SK-N-SH treated with all-trans-retinoic acid at 6 μM for 48 hours (cell line): ENCODE data around the gene TOB2.
A peak's percentile ranks its signal among the peaks of the same experiment; 100 is the strongest.

Source experiments
- ATAC-seq: fragments of 200-7000 bp; cut with Tn5 transposase; 3 replicates; pipeline ENCODE4 v1.9.1; 2020; ENCODE audit warnings: mild to moderate bottlenecking, moderate library complexity
- ARNTL ChIP-seq: fragments of 450-650 bp; formaldehyde crosslinking; IDR thresholded peaks from 2 replicates; pipeline ENCODE4 v1.5.0; 2020; ENCODE audit warnings: low read depth, mild to moderate bottlenecking, moderate library complexity, borderline replicate concordance
- BACH2 ChIP-seq: fragments of 250-450 bp; sonication (Bioruptor Pico); IDR thresholded peaks from 2 replicates; pipeline ENCODE4 v1.9.0; 2021; ENCODE audit warnings: mild to moderate bottlenecking, borderline replicate concordance
- ESRRG ChIP-seq: fragments of 250-450 bp; sonication (Bioruptor Pico); IDR thresholded peaks from 2 replicates; pipeline ENCODE4 v1.6.1; 2021; ENCODE audit warnings: mild to moderate bottlenecking
- GLIS3 ChIP-seq: fragments of 250-450 bp; sonication (Bioruptor Pico); IDR thresholded peaks from 2 replicates; pipeline ENCODE4 v1.5.0; 2020; ENCODE audit warnings: mild to moderate bottlenecking, moderate library complexity
- OSR1 ChIP-seq: fragments of 250-450 bp; sonication (Bioruptor Pico); IDR thresholded peaks from 2 replicates; pipeline ENCODE4 v1.8.0; 2022; ENCODE audit warnings: moderate library complexity, mild to moderate bottlenecking, inconsistent platforms
- PPARA ChIP-seq: fragments of 250-450 bp; sonication (Bioruptor Pico); IDR thresholded peaks from 2 replicates; pipeline ENCODE4 v1.5.0; 2020; ENCODE audit warnings: mild to moderate bottlenecking, borderline replicate concordance
- SNAI2 ChIP-seq: fragments of 250-450 bp; sonication (Bioruptor Pico); IDR thresholded peaks from 2 replicates; pipeline ENCODE4 v1.5.0; 2020; ENCODE audit warnings: mild to moderate bottlenecking, moderate library complexity
- TOX ChIP-seq: fragments of 250-450 bp; sonication (Bioruptor Pico); IDR thresholded peaks from 2 replicates; pipeline ENCODE4 v1.8.0; 2021; ENCODE audit warnings: mild to moderate bottlenecking, moderate library complexity, borderline replicate concordance
- ZFP3 ChIP-seq: fragments of 250-450 bp; sonication (Bioruptor Pico); IDR thresholded peaks from 2 replicates; pipeline ENCODE4 v1.5.0; 2020; ENCODE audit warnings: mild to moderate bottlenecking, moderate library complexity
- ZFP30 ChIP-seq: fragments of 450-650 bp; formaldehyde crosslinking; IDR thresholded peaks from 2 replicates; pipeline ENCODE4 v1.5.0; 2022; ENCODE audit warnings: mild to moderate bottlenecking, moderate library complexity
- ZNF565 ChIP-seq: fragments of 450-650 bp; formaldehyde crosslinking; conservative IDR thresholded peaks from 2 replicates; pipeline ENCODE4 v1.5.0; 2020; ENCODE audit warnings: low read depth, mild to moderate bottlenecking, moderate library complexity
- ZNF70 ChIP-seq: fragments of 450-650 bp; formaldehyde crosslinking; IDR thresholded peaks from 2 replicates; pipeline ENCODE4 v1.5.0; 2020; ENCODE audit warnings: mild to moderate bottlenecking, moderate library complexity
- ZNF8 ChIP-seq: fragments of 450-650 bp; formaldehyde crosslinking; IDR thresholded peaks from 2 replicates; pipeline ENCODE4 v1.5.0; 2020; ENCODE audit warnings: mild to moderate bottlenecking, moderate library complexity
- TF ChIP-seq, protein P1 (sequence below): fragments of 250-450 bp; sonication (Bioruptor Pico); IDR thresholded peaks from 2 replicates; pipeline ENCODE4 v1.5.1; 2021; ENCODE audit warnings: mild to moderate bottlenecking, moderate library complexity
- TF ChIP-seq, protein P2 (sequence below): fragments of 250-450 bp; sonication (Bioruptor Pico); IDR thresholded peaks from 2 replicates; pipeline ENCODE4 v1.8.0; 2020; ENCODE audit warnings: mild to moderate bottlenecking, moderate library complexity, borderline replicate concordance
- TF ChIP-seq, protein P3 (sequence below): fragments of 250-450 bp; sonication (Bioruptor Pico); IDR thresholded peaks from 2 replicates; pipeline ENCODE4 v1.5.1; 2020; ENCODE audit warnings: low read depth, mild to moderate bottlenecking, moderate library complexity
- TF ChIP-seq, protein P4 (sequence below): fragments of 250-450 bp; sonication (Bioruptor Pico); IDR thresholded peaks from 2 replicates; pipeline ENCODE4 v1.5.0; 2020; ENCODE audit warnings: mild to moderate bottlenecking, moderate library complexity
- TF ChIP-seq, protein P5 (sequence below): fragments of 250-450 bp; sonication (Bioruptor Pico); IDR thresholded peaks from 2 replicates; pipeline ENCODE4 v1.8.0; 2021; ENCODE audit warnings: low read depth, mild to moderate bottlenecking, moderate library complexity, borderline replicate concordance

TOB2 gene

DNA sequence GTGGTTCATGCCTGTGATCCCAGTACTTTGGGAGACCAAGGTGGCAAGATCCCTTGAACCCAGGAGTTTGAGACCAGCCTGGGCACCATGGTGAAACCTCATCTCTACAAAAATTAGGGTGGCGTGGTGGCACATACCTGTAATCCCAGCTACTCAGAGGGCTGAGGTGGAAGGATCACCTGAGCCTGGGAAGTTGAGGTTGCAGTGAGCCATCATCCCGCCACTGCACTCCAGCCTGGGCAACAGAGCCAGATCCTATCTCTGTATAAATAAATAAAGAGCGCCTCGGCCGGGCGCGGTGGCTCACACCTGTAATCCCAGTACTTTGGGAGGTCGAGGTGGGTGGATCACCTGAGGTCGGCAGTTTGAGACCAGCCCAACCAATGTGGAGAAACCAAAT is 27.9 kb downstream of the TOB2 start (continued):
- TF ChIP-seq, protein P1, sequence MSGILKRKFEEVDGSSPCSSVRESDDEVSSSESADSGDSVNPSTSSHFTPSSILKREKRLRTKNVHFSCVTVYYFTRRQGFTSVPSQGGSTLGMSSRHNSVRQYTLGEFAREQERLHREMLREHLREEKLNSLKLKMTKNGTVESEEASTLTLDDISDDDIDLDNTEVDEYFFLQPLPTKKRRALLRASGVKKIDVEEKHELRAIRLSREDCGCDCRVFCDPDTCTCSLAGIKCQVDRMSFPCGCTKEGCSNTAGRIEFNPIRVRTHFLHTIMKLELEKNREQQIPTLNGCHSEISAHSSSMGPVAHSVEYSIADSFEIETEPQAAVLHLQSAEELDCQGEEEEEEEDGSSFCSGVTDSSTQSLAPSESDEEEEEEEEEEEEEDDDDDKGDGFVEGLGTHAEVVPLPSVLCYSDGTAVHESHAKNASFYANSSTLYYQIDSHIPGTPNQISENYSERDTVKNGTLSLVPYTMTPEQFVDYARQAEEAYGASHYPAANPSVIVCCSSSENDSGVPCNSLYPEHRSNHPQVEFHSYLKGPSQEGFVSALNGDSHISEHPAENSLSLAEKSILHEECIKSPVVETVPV (CRISPR knock-in tag): no peak
- TF ChIP-seq GLIS3 (CRISPR knock-in tag) (no peak), ZNF8 (CRISPR knock-in tag) (no peak), ZFP3 (CRISPR knock-in tag) (no peak)

DNA sequence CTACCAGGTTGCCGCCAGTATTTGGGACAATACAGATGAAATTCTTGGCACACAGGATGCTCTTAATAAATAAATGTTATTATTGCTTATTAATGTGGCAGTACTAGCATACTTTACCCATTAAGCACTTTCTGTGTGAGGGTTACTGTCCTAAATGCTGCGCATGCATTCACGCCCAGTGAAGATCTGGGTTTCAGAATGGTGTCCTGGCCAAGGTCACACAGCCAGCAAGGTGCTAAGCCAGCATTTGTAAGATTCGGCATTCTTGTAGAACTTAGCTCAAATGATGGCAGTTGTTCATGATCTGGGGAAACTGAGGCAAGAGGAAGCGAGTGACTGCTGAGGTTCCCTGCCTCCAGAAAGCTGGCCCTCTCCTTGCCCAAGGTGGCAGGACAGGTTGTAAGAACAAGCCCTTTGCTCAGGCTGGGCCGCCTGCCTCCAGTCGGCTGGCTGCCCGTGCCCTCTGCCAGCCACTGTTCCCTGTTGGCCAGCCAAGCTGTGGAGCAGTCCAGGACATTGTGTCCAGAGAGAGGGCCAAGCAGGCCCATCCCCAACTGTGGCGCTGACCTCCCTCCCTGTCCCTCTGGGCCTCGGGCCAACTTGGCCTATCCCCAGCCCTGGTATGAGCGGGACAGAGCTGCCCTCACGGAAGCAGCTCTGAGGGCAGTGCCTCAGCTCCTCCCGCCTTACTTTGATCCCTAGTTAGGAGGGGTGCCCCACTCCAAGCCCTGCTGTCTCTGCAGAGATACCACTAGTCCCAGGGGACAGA is 28.8 kb downstream of the TOB2 start:
- TF ChIP-seq ZNF565 (CRISPR knock-in tag): no peak
- TF ChIP-seq GLIS3 (CRISPR knock-in tag): no peak
- TF ChIP-seq, protein P2, sequence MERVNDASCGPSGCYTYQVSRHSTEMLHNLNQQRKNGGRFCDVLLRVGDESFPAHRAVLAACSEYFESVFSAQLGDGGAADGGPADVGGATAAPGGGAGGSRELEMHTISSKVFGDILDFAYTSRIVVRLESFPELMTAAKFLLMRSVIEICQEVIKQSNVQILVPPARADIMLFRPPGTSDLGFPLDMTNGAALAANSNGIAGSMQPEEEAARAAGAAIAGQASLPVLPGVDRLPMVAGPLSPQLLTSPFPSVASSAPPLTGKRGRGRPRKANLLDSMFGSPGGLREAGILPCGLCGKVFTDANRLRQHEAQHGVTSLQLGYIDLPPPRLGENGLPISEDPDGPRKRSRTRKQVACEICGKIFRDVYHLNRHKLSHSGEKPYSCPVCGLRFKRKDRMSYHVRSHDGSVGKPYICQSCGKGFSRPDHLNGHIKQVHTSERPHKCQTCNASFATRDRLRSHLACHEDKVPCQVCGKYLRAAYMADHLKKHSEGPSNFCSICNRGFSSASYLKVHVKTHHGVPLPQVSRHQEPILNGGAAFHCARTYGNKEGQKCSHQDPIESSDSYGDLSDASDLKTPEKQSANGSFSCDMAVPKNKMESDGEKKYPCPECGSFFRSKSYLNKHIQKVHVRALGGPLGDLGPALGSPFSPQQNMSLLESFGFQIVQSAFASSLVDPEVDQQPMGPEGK (CRISPR knock-in tag): no peak
- ATAC-seq: peak; percentile 49

DNA sequence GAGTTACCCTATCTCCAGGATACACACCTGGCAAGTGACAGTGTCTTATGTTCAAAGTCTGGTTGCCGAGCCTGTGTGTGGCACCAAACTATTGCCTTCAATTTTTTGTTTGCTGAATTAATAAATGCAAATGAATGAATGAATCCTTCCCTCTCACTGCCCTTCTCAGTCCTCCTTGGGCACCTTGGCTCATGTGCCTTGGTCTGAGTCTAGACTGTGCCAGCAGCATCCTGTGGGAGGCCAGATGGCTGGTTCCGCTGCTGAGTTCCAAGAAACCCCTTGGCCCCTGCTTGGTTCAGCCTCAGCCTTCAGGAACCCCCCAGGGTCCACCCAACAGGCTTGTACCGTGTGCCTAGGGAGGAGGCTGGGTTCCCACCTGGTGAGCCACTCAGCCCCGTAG is 31.0 kb downstream of the TOB2 start:
- no peak for TF ChIP-seq GLIS3 (CRISPR knock-in tag)
- no peak for ATAC-seq

DNA sequence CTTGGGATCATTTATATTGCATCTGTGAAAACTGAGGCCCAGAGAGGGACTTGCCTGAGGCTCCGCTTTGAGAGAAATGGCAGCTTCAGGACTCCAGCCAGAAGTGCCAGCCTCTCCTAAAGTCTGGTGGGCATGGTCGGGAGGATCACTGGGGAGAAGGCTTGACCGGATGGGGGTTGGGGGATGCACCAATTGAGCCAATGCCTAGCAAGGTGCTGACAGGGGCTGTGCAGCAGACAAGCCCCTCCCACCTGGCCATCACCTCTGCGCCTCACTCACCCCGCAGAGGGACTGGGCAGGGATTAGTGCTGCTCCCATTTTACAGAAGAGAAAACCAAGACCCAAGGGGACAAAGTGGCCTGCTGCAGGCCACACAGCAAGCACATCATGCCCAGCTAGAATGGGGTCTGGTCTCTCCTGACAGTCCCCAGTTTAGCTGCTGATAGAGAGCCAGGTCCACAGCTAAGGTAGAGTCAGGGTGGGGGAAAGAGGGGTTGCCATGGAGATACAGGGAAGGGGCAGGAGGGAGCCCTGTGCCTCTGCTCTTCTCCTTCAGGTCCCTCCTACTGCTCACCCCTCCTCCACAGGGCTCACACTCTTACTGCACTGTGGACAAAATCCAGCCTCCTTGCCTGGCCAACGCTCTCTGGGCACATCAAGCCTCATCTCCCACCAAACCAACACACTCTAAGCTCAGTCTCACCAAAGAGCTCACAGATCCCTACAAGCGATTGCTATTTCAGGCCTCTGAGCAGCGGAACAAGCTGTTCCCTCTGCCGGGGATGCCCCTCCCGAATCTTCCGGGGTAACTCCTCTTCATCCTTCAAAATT is 35.4 kb downstream of the TOB2 start:
- ATAC-seq: no peak
- TF ChIP-seq, protein P1 (CRISPR knock-in tag): no peak
- TF ChIP-seq ESRRG (CRISPR knock-in tag) (no peak), ARNTL (no peak), ZFP30 (CRISPR knock-in tag) (no peak), PPARA (CRISPR knock-in tag) (no peak), GLIS3 (CRISPR knock-in tag) (no peak), SNAI2 (no peak), OSR1 (CRISPR knock-in tag) (no peak), TOX (CRISPR knock-in tag) (no peak), ZNF70 (CRISPR knock-in tag) (no peak), BACH2 (no peak), ZNF565 (CRISPR knock-in tag) (no peak)
- TF ChIP-seq, protein P3, sequence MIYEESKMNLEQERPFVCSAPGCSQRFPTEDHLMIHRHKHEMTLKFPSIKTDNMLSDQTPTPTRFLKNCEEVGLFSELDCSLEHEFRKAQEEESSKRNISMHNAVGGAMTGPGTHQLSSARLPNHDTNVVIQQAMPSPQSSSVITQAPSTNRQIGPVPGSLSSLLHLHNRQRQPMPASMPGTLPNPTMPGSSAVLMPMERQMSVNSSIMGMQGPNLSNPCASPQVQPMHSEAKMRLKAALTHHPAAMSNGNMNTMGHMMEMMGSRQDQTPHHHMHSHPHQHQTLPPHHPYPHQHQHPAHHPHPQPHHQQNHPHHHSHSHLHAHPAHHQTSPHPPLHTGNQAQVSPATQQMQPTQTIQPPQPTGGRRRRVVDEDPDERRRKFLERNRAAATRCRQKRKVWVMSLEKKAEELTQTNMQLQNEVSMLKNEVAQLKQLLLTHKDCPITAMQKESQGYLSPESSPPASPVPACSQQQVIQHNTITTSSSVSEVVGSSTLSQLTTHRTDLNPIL (CRISPR knock-in tag): no peak
- TF ChIP-seq, protein P4, sequence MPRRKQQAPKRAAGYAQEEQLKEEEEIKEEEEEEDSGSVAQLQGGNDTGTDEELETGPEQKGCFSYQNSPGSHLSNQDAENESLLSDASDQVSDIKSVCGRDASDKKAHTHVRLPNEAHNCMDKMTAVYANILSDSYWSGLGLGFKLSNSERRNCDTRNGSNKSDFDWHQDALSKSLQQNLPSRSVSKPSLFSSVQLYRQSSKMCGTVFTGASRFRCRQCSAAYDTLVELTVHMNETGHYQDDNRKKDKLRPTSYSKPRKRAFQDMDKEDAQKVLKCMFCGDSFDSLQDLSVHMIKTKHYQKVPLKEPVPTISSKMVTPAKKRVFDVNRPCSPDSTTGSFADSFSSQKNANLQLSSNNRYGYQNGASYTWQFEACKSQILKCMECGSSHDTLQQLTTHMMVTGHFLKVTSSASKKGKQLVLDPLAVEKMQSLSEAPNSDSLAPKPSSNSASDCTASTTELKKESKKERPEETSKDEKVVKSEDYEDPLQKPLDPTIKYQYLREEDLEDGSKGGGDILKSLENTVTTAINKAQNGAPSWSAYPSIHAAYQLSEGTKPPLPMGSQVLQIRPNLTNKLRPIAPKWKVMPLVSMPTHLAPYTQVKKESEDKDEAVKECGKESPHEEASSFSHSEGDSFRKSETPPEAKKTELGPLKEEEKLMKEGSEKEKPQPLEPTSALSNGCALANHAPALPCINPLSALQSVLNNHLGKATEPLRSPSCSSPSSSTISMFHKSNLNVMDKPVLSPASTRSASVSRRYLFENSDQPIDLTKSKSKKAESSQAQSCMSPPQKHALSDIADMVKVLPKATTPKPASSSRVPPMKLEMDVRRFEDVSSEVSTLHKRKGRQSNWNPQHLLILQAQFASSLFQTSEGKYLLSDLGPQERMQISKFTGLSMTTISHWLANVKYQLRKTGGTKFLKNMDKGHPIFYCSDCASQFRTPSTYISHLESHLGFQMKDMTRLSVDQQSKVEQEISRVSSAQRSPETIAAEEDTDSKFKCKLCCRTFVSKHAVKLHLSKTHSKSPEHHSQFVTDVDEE (CRISPR knock-in tag): no peak
- TF ChIP-seq, protein P2 (CRISPR knock-in tag): no peak
- TF ChIP-seq, protein P5, sequence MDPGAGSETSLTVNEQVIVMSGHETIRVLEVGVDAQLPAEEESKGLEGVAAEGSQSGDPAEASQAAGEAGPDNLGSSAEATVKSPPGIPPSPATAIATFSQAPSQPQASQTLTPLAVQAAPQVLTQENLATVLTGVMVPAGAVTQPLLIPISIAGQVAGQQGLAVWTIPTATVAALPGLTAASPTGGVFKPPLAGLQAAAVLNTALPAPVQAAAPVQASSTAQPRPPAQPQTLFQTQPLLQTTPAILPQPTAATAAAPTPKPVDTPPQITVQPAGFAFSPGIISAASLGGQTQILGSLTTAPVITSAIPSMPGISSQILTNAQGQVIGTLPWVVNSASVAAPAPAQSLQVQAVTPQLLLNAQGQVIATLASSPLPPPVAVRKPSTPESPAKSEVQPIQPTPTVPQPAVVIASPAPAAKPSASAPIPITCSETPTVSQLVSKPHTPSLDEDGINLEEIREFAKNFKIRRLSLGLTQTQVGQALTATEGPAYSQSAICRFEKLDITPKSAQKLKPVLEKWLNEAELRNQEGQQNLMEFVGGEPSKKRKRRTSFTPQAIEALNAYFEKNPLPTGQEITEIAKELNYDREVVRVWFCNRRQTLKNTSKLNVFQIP (CRISPR knock-in tag): no peak
